ENCODE measurements around the gene RPS2.

DNA sequence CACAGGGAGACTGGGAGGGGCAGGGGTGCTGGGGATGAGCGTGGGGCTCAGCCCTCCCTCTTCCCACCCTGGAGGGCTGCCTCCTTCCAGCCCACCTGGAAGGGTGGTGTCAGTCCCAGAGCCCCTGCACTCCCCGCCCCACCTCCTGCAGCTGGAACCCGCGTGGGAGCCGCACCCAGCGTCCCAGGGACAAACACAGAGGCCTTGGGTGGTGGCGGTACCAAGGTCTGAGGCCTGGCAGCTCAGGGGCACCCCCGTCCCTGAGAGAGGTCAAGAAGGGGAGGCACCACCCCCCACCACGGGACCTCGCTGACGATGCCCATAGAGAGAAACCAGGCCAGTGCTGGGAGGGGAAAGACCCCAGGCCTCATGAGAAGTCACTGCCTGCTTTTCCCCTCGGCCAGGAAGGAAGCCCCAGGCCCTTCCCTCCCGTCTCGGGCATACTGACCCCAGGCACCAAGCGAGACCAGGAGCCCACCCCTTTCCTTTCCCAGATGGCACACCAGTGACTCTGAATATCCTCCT is 50.5 kb downstream of the RPS2 start:
- TF ChIP-seq, protein P1, sequence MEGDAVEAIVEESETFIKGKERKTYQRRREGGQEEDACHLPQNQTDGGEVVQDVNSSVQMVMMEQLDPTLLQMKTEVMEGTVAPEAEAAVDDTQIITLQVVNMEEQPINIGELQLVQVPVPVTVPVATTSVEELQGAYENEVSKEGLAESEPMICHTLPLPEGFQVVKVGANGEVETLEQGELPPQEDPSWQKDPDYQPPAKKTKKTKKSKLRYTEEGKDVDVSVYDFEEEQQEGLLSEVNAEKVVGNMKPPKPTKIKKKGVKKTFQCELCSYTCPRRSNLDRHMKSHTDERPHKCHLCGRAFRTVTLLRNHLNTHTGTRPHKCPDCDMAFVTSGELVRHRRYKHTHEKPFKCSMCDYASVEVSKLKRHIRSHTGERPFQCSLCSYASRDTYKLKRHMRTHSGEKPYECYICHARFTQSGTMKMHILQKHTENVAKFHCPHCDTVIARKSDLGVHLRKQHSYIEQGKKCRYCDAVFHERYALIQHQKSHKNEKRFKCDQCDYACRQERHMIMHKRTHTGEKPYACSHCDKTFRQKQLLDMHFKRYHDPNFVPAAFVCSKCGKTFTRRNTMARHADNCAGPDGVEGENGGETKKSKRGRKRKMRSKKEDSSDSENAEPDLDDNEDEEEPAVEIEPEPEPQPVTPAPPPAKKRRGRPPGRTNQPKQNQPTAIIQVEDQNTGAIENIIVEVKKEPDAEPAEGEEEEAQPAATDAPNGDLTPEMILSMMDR (IDR thresholded peaks at IDR 0.05), result no peak
- TF ChIP-seq POLR2A (IDR thresholded peaks at IDR 0.05), result no peak
- no peak for TF ChIP-seq POLR2AphosphoS5 (IDR thresholded peaks at IDR 0.05)
- no peak for TF ChIP-seq EP300 (IDR thresholded peaks at IDR 0.05)
